NCI-H2196 (cell line): ENCODE measurements around the gene CHFR.
A peak's percentile ranks its signal among the peaks of the same experiment; 100 is the strongest.
"Not testable (repeated sequence)": the region's sequence is repeated elsewhere in the genome, so short reads cannot be mapped to it uniquely, and the experiment has no call there.

ENCODE experiments used
- DNase-seq: peaks from one replicate; lab custom pipeline; 2025; ENCODE audit not compliant: unreplicated experiment; lab: John Stamatoyannopoulos, UW

The CHFR gene

GRCh38 chr12:132814232-132814631, 73.2 kb downstream of the CHFR start:
- DNase-seq, result no peak

GRCh38 chr12:132813443-132813842, 74.0 kb downstream of the CHFR start:
- no peak for DNase-seq

GRCh38 chr12:132812631-132813305, 74.6 kb downstream of the CHFR start:
- DNase-seq, result no peak

GRCh38 chr12:132809391-132809790, 78.0 kb downstream of the CHFR start:
- not testable (repeated sequence) for DNase-seq

GRCh38 chr12:132807295-132808092, 79.9 kb downstream of the CHFR start:
- no peak for DNase-seq

- DNase-seq, result no peak
These were observed 80.5 kb downstream of the CHFR start for GRCh38 chr12:132806857-132807256.

GRCh38 chr12:132804426-132804861, 83.0 kb downstream of the CHFR start:
- DNase-seq, result peak; percentile 26

GRCh38 chr12:132803888-132804287, 83.5 kb downstream of the CHFR start:
- DNase-seq, result no peak

DNA sequence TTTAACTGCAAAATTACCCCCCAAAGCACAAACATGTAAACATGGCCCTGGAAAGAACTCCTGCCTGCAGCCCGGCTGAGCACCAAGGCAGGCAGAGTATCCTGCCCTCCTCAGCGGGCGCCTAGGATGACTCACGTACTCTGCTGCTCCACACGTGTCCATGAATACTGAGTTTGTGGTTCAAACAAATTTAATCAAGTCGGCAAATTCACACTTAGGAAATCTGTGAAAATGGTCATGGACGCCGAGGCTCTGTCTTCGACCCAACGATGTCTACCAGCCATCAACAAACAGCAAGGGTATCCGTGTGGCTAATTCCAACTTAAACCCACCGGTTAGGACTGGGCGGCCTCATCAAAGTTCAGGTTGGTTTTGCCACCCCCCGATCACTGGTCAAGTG, 84.3 kb downstream of the CHFR start:
- no peak for DNase-seq

DNA sequence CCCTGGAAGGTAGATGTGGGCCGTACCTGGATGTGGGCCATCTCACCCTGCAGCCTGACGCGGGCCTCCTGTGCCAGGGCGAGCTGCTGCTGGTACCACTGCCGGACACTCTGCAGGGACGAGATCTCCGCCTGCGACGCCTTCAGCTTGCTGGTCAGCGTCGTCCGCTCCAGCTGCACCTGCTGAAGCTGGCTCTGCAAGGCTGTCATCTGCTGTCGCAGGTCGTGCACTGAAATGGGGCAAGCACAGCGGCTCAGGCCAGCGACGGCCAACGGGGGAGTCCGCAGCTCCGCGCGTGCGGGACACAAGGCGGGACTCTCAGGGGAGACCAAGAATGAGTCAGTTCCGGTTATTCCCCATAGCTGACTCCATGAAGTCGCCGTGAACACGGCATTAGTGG, 85.7 kb downstream of the CHFR start:
- DNase-seq, result no peak

DNA sequence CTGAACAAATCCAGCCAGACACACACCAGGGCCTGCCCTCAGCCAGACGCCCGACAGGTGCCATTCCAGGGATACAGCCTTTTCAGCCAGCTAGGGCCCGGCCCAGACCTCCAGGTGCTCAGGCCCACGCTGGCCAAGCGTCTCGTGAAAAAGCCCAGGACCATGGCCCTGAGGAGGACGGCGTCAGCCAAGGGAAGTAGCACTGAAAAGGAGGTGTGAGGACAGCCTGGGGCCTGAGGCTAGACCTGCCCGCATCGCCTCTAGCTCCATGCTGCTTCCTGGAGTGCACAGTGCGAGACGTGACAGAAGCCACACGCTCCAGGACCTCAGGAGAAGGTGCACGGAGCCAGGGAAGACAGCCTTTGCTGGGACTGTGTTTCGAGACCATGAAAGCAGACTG, 88.6 kb downstream of the CHFR start:
- DNase-seq, result no peak

- DNase-seq, result no peak
These were observed 89.4 kb downstream of the CHFR start for GRCh38 chr12:132797820-132798570.

DNA sequence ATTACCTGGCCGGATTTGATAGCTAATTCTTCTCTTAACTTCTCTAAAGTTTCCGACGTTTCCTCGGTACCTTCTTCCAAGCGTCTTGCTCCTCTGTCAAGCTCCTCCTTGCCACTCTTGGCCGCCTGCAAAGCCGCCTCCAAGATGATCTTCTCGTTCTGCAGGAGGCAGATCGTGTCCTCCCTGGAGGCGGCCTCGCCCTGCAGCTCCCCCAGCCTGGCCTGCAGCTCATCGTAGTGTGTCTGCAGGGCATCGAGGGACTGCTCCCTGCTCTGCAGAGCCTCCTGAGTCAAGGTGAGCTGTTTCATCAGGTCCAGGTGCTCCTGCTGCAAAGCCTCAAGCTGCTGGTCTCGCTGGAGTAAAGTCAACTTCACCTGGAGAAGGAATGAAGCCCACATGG, 91.6 kb downstream of the CHFR start:
- no peak for DNase-seq

DNA sequence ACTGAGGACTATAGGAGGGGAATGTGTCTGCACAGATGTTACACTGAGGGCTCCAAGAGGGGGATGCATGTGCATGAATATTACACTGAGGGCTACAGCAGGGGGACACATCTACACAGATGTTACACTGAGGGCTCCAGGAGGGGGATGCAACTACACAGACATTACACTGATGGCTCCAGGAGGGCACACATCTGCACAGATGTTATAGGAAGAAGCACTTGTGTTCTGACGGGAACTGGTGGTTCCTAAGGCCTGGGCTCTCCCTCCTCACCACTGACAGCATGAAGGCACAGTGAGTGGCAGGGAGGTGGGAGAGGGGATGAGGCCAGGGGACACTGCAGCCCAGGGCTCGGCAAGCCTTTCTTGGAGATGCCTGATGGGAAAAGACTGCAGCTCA, 95.5 kb downstream of the CHFR start:
- not testable (repeated sequence) for DNase-seq

DNA sequence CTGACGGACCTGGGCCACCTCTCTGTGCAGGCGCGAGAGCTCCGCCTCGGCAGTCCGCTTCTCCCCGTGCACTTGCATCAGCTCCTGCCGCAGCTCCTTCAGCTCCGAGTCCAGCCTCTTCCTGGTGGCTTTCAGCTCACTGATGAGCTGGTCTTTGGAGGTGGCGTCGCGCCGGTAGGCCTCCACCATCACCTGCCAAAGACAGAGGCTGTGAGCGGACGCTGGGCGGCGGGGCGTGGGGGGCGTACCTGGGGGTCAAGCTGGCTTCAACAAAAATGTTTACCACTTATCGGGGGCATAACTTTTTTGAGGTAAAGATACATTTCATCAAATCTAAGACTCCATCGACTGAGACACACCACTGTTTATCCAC, 98.3 kb downstream of the CHFR start:
- no peak for DNase-seq

GRCh38 chr12:132788375-132789098, 98.9 kb downstream of the CHFR start:
- DNase-seq, result no peak

GRCh38 chr12:132787877-132788276, 99.5 kb downstream of the CHFR start:
- no peak for DNase-seq

DNA sequence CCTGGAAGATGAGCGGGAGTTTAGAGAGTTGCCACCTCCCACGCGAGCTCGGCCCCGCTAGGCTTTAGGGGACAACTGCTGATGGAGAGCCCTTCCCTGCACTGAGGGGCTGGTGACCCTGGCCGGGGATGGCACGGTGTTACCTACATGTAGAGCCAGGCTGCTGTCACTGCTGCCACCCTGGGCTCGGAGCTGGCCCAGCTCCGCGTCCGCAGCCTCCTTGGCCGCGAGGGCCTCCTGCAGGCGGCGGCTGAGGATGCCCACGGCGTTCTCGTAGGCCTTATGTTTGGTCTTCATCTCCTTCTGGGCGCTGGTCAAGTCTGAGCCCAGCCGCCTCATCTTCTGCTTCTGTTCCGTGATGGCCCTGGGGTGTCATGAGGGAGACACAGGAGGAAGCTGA, 101.2 kb downstream of the CHFR start:
- no peak for DNase-seq

- DNase-seq, result no peak
These were observed 102.8 kb downstream of the CHFR start for GRCh38 chr12:132784580-132784979.

DNA sequence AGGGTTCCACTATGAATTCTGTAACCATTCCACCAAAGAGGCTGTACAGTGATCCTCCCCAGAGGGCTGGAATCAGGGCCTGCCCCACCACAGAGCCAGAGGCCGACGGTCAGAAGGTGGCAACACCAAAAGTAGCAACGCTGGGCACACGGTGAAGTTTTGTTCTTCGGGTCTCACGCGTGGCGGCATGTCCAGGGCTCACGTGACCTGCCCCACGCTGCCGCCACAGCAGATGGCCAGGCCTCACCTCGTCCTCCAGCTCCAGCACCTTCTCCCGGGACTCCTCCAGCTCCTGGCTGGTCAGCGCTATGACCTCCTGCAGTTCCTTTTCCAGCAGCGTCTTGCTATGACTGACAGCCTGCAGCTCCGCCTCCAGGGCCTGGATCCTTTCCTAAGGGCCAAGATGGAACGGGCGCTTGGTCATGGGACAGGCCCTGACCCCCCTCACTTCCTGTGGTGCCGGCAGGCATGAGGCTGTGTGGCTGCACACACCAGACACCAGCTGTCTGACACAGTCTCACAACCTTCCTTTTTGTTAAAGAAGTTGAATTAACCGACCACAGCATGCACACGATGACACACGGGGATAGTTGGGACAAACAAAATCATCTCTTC, 103.4 kb downstream of the CHFR start:
- no peak for DNase-seq
